A549 treated with DMSO at 1 μM for 4 hours (cell line): ENCODE data around the gene SLC35F2. TPM values are rescaled to one million over a fixed set of nuclear protein-coding genes. Genes with fewer than 3 reads are reported as not detected.

Experiments
- total RNA-seq: library from RNA; stranded (reverse); fragments of 200-300 nt; extraction: Qiagen RNA extraction; gene quantifications from 5 replicates; pipeline ENCODE4 v1.2.3, GENCODE V29; 2022; ENCODE audit warnings: low read depth

The SLC35F2 gene, protein sequence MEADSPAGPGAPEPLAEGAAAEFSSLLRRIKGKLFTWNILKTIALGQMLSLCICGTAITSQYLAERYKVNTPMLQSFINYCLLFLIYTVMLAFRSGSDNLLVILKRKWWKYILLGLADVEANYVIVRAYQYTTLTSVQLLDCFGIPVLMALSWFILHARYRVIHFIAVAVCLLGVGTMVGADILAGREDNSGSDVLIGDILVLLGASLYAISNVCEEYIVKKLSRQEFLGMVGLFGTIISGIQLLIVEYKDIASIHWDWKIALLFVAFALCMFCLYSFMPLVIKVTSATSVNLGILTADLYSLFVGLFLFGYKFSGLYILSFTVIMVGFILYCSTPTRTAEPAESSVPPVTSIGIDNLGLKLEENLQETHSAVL
- 41.6 to 49.3 TPM (median 44.9 TPM) in 5 replicates for total RNA-seq

GRCh38 chr11:107858217-107859070, at the start of gene SLC35F2:
Gene SLC35F2, minus strand, starts transcription at chr11:107858787. Its CDS starts 20 bp downstream, at chr11:107858767.

Other genes starting within 250 kb of the SLC35F2 start
- 0.45 to 1.9 TPM (median 0.70 TPM) in 5 replicates for gene SLN, start 146.7 kb downstream of the SLC35F2 start, total RNA-seq
- gene RAB39A, start 69.7 kb upstream of the SLC35F2 start, total RNA-seq, result 0.43 to 0.91 TPM (median 0.78 TPM) in 5 replicates
- 6.9 to 12.2 TPM (median 10.6 TPM) in 5 replicates for gene CUL5, start 150.1 kb upstream of the SLC35F2 start, total RNA-seq